Bronchial epithelial cell (primary cell): ENCODE measurements around the gene B3GLCT. TPM values are rescaled to one million over a fixed set of nuclear protein-coding genes. Genes with fewer than 3 reads are reported as not detected.
A peak's percentile ranks its signal among the peaks of the same experiment; 100 is the strongest.

ENCODE experiments used
- DNase-seq: peaks from one replicate; pipeline ENCODE4 v3.0.0-alpha.2; 2010; ENCODE audit warnings: low read depth
- FAIRE-seq: peaks from 2 replicates; lab custom pipeline; 2011; peaks lifted over from hg19 to GRCh38; lab: Jason Lieb, UNC
- H3K27me3 ChIP-seq: 2 replicates; pipeline ENCODE4 v1.5.1; 2011; ENCODE audit warnings: low read length; ENCODE audit not compliant: control insufficient read depth, insufficient read depth
- H3K36me3 ChIP-seq: 2 replicates; pipeline ENCODE4 v1.5.1; 2011; ENCODE audit warnings: low read length; ENCODE audit not compliant: control insufficient read depth, insufficient read depth
- H3K4me3 ChIP-seq: 2 replicates; pipeline ENCODE4 v1.5.1; 2011; ENCODE audit warnings: mild to moderate bottlenecking, low read depth, low read length, control low read depth
- total RNA-seq: library from RNA; depleted of rRNA; stranded (reverse); fragments of >200 nt; gene quantifications from 2 replicates; pipeline ENCODE4 v1.2.1, GENCODE V29; 2014
- TF ChIP-seq, protein P1 (sequence below): IDR thresholded peaks from 2 replicates; pipeline ENCODE4 v1.5.1; 2011; ENCODE audit warnings: mild to moderate bottlenecking, moderate library complexity, low read length, control low read depth, inconsistent platforms; ENCODE audit not compliant: insufficient read depth, severe bottlenecking

B3GLCT gene
- total RNA-seq, 1 donor from 2014 or later: 3.9 TPM

- TF ChIP-seq, protein P1, sequence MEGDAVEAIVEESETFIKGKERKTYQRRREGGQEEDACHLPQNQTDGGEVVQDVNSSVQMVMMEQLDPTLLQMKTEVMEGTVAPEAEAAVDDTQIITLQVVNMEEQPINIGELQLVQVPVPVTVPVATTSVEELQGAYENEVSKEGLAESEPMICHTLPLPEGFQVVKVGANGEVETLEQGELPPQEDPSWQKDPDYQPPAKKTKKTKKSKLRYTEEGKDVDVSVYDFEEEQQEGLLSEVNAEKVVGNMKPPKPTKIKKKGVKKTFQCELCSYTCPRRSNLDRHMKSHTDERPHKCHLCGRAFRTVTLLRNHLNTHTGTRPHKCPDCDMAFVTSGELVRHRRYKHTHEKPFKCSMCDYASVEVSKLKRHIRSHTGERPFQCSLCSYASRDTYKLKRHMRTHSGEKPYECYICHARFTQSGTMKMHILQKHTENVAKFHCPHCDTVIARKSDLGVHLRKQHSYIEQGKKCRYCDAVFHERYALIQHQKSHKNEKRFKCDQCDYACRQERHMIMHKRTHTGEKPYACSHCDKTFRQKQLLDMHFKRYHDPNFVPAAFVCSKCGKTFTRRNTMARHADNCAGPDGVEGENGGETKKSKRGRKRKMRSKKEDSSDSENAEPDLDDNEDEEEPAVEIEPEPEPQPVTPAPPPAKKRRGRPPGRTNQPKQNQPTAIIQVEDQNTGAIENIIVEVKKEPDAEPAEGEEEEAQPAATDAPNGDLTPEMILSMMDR: no peak
- FAIRE-seq (no peak), DNase-seq (peak; percentile 75)
- no peaks in the 10 kb centered on the region for H3K27me3 ChIP-seq
- H3K36me3 ChIP-seq: no peaks in the 10 kb centered on the region
- H3K4me3 ChIP-seq: no peak overlapping the region
Observed at GRCh38 chr13:31201341-31202031, 1.7 kb downstream of the B3GLCT start.

GRCh38 chr13:31204592-31204991 is 4.8 kb downstream of the B3GLCT start:
- no peaks in the 10 kb centered on the region for H3K36me3 ChIP-seq
- H3K27me3 ChIP-seq: no peaks in the 10 kb centered on the region
- TF ChIP-seq, protein P1: no peak
- FAIRE-seq: no peak
- DNase-seq: peak; percentile 85
- no peak overlapping the region for H3K4me3 ChIP-seq

DNA sequence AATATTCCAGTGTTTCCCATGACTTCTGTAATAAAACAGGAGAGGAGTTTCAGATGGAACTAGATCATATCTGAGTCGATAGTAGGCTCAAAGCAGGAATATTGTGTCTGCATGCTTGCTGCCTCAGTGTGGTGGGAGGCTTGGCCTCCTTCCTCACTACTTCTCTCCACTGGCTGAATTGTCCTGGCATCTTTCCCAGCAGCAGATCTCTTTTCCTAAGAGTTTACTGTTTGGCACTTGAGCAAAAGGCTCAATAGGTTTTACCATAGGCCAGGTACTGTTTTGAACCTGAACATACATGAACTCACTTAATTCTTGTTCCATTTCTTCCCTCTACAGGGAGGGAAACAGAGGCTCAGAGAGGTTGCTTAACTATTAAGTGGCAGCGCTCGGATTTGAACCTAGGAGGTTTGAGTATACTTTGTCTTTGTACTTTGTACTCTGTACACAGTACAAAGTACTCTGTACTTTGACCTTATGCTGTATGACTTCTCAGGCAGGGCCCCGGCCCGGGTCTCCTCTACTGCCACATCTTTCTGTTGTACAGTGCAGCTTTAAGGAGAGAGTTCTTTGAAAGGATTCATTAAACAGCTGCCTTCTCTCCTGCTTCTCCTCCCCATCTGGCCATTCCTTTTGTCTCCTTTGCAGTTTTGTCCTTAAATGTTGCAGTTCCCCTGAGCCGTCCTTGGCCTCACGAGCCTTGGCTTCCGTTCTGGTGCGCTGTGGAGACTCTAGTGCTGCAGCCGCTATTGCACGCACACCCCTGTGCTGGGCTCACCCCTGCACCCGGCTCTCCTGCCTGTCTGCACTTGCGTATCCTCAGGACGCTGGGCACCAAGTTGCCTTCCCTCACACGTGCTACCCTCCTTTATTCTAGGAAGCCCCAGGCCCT is 8.1 kb downstream of the B3GLCT start:
- Histone ChIP-seq H3K4me3 (no peak overlapping the region), H3K27me3 (no peaks in the 10 kb centered on the region), H3K36me3 (no peaks in the 10 kb centered on the region)
- DNase-seq: no peak
- no peak for FAIRE-seq
- TF ChIP-seq, protein P1: no peak

DNA sequence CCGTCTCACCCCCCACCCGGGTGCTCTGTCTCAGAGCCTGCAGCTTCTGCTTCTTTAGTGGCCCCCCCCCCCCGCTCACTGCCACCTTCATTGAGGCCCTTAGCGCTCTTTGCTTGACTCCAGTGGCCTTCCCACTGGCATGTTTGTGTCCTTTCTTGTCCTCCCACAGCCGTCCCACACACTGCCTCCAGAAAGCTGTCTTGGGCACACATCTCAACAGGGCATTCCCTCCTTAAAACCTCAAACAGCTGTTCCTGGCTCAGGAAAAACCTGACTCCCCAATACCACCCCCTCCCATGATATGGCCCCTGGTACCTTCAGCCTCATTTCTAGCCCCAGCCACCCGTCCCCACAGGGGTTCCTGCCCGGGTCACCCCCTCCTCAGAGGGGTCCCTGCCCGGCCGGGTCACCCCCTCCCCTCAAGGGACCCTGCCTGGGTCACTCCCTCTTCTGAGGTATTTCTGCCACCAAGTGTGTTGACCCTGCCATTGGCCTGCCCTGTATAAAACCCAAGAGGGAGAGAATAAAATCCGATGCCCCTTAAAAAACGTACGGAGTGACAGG is 8.9 kb downstream of the B3GLCT start:
- Histone ChIP-seq H3K27me3 (no peaks in the 10 kb centered on the region), H3K36me3 (no peaks in the 10 kb centered on the region), H3K4me3 (no peak overlapping the region)
- FAIRE-seq (no peak), DNase-seq (no peak)
- TF ChIP-seq, protein P1: no peak

GRCh38 chr13:31209172-31209840 is 9.5 kb downstream of the B3GLCT start:
- FAIRE-seq: no peak
- no peak overlapping the region for H3K4me3 ChIP-seq
- no peaks in the 10 kb centered on the region for H3K27me3 ChIP-seq
- H3K36me3 ChIP-seq: no peaks in the 10 kb centered on the region
- TF ChIP-seq, protein P1: no peak
- DNase-seq: no peak
